ENCODE data around the gene ZFAND3.

ZFAND3 gene

GRCh38 chr6:37919417-37920157, 100.1 kb downstream of the ZFAND3 start:
- Histone ChIP-seq H3K4me1 (ENCODE audit: insufficient read depth, low read length) (no peaks in the 10 kb centered on the region), H3K9me3 (ENCODE audit: insufficient read depth, low read length, severe bottlenecking) (no peaks in the 10 kb centered on the region), H4K20me1 (ENCODE audit: insufficient read depth, low read length) (peaks cover 37% of the 10 kb centered on the region)

GRCh38 chr6:37920667-37921066, 101.1 kb downstream of the ZFAND3 start:
- Histone ChIP-seq H3K4me1 (ENCODE audit: insufficient read depth, low read length) (no peaks in the 10 kb centered on the region), H2AFZ (ENCODE audit: low read depth, low read length) (no peak overlapping the region), H3K27ac (ENCODE audit: low read length) (no peak overlapping the region), H3K27me3 (ENCODE audit: insufficient read depth, low read length, poor library complexity) (no peaks in the 10 kb centered on the region), H3K9ac (ENCODE audit: low read depth, low read length) (no peak overlapping the region), H3K79me2 (ENCODE audit: insufficient read depth, low read length) (peaks cover 89% of the 10 kb centered on the region), H3K4me2 (ENCODE audit: insufficient read depth, low read length) (no peak overlapping the region), H4K20me1 (ENCODE audit: insufficient read depth, low read length) (peaks cover 36% of the 10 kb centered on the region), H3K9me3 (ENCODE audit: insufficient read depth, low read length, severe bottlenecking) (no peaks in the 10 kb centered on the region), H3K36me3 (ENCODE audit: insufficient read depth, low read length) (peaks cover 5% of the 10 kb centered on the region; the same call in 1 of the 2 replicates), H3K4me3 (ENCODE audit: low read depth in 1 of 2, low read length in 2 of 2) (no peak overlapping the region)
- ATAC-seq (ENCODE audit: insufficient read depth, low read depth), result no peak
- DNase-seq, result no peak
- TF ChIP-seq EZH2 (IDR thresholded peaks at IDR 0.05; ENCODE audit: borderline replicate concordance, low read depth, low read length, severe bottlenecking), result no peak
- TF ChIP-seq, protein P1, sequence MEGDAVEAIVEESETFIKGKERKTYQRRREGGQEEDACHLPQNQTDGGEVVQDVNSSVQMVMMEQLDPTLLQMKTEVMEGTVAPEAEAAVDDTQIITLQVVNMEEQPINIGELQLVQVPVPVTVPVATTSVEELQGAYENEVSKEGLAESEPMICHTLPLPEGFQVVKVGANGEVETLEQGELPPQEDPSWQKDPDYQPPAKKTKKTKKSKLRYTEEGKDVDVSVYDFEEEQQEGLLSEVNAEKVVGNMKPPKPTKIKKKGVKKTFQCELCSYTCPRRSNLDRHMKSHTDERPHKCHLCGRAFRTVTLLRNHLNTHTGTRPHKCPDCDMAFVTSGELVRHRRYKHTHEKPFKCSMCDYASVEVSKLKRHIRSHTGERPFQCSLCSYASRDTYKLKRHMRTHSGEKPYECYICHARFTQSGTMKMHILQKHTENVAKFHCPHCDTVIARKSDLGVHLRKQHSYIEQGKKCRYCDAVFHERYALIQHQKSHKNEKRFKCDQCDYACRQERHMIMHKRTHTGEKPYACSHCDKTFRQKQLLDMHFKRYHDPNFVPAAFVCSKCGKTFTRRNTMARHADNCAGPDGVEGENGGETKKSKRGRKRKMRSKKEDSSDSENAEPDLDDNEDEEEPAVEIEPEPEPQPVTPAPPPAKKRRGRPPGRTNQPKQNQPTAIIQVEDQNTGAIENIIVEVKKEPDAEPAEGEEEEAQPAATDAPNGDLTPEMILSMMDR (IDR thresholded peaks at IDR 0.05; ENCODE audit: borderline replicate concordance, extremely low read depth, low read length, poor library complexity, severe bottlenecking), result no peak

More at GRCh38 chr6:37919417-37920157, 100.1 kb downstream of the ZFAND3 start:
- Histone ChIP-seq H3K4me2 (ENCODE audit: insufficient read depth, low read length) (no peak overlapping the region), H3K27me3 (ENCODE audit: insufficient read depth, low read length, poor library complexity) (no peaks in the 10 kb centered on the region), H3K9ac (ENCODE audit: low read depth, low read length) (no peak overlapping the region), H3K79me2 (ENCODE audit: insufficient read depth, low read length) (peaks cover 92% of the 10 kb centered on the region), H3K27ac (ENCODE audit: low read length) (no peak overlapping the region), H3K36me3 (ENCODE audit: insufficient read depth, low read length) (peaks cover 5% of the 10 kb centered on the region; the same call in 1 of the 2 replicates), H2AFZ (ENCODE audit: low read depth, low read length) (no peak overlapping the region), H3K4me3 (ENCODE audit: low read depth in 1 of 2, low read length in 2 of 2) (no peak overlapping the region)
- ATAC-seq (ENCODE audit: insufficient read depth, low read depth) (no peak), DNase-seq (no peak)
- no peak for TF ChIP-seq EZH2 (IDR thresholded peaks at IDR 0.05; ENCODE audit: borderline replicate concordance, low read depth, low read length, severe bottlenecking)
- TF ChIP-seq, protein P1 (IDR thresholded peaks at IDR 0.05; ENCODE audit: borderline replicate concordance, extremely low read depth, low read length, poor library complexity, severe bottlenecking), result no peak

- ATAC-seq (ENCODE audit: insufficient read depth, low read depth), result no peak
Observed at GRCh38 chr6:37922563-37922962, 103.0 kb downstream of the ZFAND3 start.

More at GRCh38 chr6:37922563-37922962, 103.0 kb downstream of the ZFAND3 start:
- no peak for DNase-seq
- no peaks in the 10 kb centered on the region for H3K9me3 ChIP-seq (ENCODE audit: insufficient read depth, low read length, severe bottlenecking)
- H2AFZ ChIP-seq (ENCODE audit: low read depth, low read length), result no peak overlapping the region
- no peaks in the 10 kb centered on the region for H3K36me3 ChIP-seq (ENCODE audit: insufficient read depth, low read length)
- TF ChIP-seq, protein P1 (IDR thresholded peaks at IDR 0.05; ENCODE audit: borderline replicate concordance, extremely low read depth, low read length, poor library complexity, severe bottlenecking), result no peak
- no peak for TF ChIP-seq EZH2 (IDR thresholded peaks at IDR 0.05; ENCODE audit: borderline replicate concordance, low read depth, low read length, severe bottlenecking)
- H3K79me2 ChIP-seq (ENCODE audit: insufficient read depth, low read length), result peaks cover 93% of the 10 kb centered on the region
- no peaks in the 10 kb centered on the region for H3K27me3 ChIP-seq (ENCODE audit: insufficient read depth, low read length, poor library complexity)
- H3K4me1 ChIP-seq (ENCODE audit: insufficient read depth, low read length), result no peaks in the 10 kb centered on the region
- no peak overlapping the region for H3K4me3 ChIP-seq (ENCODE audit: low read depth in 1 of 2, low read length in 2 of 2)
- no peak overlapping the region for H3K4me2 ChIP-seq (ENCODE audit: insufficient read depth, low read length)
- H3K9ac ChIP-seq (ENCODE audit: low read depth, low read length), result no peak overlapping the region
- H4K20me1 ChIP-seq (ENCODE audit: insufficient read depth, low read length), result peaks cover 45% of the 10 kb centered on the region
- no peak overlapping the region for H3K27ac ChIP-seq (ENCODE audit: low read length)
